Epithelial cell of esophagus (primary cell): Measurements from ENCODE around the gene WNT8A.

Experiments used
- DNase-seq: peaks from one replicate; pipeline ENCODE4 v3.0.0; 2010; ENCODE audit warnings: low read depth
- H3K4me3 ChIP-seq: 2 replicates; pipeline ENCODE4 v1.5.1; 2011; ENCODE audit warnings: mild to moderate bottlenecking, low read length, control low read depth
- TF ChIP-seq, protein P1 (sequence below): IDR thresholded peaks from 2 replicates; pipeline ENCODE4 v1.5.1; 2011; ENCODE audit warnings: low read depth, mild to moderate bottlenecking, low read length, control low read depth, inconsistent platforms; ENCODE audit not compliant: insufficient read depth; ENCODE audit errors: missing control alignments

The WNT8A gene

DNA sequence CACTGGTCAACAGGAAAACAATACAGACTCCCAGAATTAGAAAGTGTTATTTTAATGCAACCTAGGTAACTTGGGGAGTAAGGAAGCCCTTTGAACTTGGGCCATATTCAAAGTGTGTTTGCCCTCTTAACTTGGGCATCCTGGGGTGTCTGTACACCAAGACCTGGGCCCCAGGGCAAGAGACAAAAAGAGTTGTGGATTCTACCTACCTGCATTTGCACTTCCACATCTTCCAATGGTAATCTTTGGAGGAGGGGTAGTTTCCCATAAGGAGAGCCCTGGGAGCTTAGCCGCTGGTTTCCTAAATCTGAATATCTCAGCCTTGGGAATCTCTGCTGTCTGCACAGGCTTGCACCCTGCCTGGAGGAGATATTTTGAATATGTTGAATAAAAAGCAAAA lies 8.5 kb downstream of the WNT8A start:
- DNase-seq: no peak
- H3K4me3 ChIP-seq: no peak overlapping the region
- TF ChIP-seq, protein P1, sequence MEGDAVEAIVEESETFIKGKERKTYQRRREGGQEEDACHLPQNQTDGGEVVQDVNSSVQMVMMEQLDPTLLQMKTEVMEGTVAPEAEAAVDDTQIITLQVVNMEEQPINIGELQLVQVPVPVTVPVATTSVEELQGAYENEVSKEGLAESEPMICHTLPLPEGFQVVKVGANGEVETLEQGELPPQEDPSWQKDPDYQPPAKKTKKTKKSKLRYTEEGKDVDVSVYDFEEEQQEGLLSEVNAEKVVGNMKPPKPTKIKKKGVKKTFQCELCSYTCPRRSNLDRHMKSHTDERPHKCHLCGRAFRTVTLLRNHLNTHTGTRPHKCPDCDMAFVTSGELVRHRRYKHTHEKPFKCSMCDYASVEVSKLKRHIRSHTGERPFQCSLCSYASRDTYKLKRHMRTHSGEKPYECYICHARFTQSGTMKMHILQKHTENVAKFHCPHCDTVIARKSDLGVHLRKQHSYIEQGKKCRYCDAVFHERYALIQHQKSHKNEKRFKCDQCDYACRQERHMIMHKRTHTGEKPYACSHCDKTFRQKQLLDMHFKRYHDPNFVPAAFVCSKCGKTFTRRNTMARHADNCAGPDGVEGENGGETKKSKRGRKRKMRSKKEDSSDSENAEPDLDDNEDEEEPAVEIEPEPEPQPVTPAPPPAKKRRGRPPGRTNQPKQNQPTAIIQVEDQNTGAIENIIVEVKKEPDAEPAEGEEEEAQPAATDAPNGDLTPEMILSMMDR: no peak

DNA sequence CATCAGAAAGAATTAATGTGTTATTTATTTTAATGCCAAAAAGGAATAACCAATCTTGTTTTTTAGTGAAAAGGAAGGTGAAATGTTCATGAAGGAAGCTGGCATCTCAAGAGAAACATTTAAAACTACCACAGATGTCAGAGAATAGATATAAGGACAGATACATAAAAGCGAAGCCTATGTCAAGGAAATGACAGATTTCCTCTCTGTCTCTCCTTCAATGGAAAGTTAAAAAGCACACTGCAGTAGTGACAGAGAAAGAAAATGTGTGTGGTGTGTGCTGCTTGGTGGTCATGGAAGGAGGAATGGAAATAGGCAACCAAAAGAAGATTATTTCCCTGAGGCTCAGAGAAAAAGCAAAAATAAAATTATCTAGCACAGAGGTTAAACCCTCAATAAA lies 9.2 kb downstream of the WNT8A start:
- no peak overlapping the region for H3K4me3 ChIP-seq
- DNase-seq: no peak
- TF ChIP-seq, protein P1: no peak

DNA sequence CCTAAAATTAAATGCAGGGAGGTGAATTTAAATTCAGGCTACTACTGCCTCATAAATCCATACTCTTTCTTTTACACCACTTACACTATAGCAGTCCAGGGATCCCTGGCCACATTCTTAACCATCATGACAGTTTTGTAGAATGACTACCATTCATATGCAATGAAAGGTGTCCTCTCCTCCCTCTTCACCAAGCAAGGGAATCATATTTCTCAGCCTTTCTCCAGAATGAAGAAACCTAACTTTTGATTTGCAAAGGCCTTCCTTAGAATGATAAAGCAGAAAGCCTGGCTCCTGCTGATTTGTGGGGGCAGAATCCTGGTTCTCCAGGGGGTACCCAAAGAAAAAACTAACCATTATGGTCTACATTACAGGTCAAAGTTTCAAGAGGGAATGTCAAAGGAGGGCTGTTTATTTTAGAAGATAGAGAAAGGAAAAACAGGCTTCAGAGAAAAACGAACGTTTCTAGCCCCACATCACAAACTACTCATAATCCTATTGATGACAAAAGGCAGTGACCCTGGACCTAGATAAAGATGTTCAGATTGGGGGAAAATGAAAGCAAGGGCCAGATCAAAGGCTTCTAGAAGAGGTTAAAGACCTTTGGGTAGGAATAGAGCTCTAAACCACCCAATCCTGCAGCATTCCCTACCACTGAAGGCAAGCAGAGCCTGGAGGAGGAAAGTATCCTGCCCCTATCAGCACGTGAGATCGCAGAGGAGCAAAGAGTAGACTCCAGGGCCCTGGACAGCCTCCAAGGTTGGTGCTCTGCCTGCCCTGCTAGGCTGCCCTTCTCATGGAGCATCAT lies 11.5 kb downstream of the WNT8A start:
- DNase-seq: no peak
- TF ChIP-seq, protein P1: no peak
- no peak overlapping the region for H3K4me3 ChIP-seq

DNA sequence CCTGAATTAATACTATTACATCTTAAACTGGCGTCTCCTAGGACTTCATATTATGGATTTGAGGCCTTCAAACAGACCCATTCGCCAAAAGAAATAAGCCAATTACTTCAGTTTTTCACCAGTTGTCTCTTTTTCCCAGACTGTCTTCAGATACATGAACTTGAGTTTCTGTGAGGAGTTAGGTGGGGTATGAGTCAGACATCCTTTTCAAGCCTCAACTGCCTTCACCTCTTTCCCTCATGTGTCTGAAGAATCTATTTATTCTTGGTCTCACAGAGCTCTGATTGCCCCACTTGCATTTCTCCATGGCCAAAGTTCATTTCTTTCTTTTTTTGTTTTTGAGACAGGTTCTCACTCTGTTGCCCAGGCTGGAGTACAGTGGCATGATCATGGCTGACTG lies 12.5 kb downstream of the WNT8A start:
- peak; percentile 9 for DNase-seq
- H3K4me3 ChIP-seq: no peak overlapping the region
- TF ChIP-seq, protein P1: no peak

DNA sequence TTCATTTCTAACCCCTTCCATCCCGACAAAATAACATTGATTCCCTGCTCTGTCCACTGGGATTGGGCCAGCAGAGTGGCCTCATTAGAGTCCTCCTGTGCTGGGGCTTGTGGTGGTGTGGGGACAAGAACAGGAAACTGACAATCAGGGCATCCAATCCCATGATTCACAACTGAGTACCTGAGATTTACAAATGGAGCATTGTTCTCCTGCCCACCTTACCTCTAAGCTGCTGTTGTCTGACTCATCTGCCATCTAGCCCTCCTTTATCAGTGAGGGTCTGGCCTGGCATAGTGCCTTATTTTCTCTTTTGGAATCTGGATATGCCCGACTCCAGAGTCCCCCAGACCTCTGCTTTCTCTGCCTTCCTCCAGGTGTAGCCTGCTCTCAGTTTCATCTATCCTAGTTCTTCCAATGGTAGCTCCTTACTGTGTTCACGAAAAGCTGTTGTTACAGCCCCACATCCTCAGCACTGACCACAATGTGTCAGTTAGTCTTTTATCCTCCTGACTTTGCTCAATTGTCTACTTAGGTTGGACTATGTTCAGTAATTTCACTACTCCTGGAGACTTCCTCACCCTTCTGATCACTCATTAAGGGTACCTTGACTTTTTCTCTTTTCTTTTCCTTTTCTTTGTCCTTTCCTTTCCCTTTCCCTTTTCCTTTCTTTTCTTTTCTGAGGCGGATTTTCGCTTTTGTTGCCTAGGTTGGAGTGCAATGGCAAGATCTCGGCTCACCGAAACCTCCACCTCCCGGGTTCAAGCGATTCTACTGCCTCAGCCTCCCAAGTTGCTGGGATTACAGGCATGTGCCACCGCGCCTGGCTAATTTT lies 13.4 kb downstream of the WNT8A start:
- TF ChIP-seq, protein P1: no peak
- DNase-seq: peak; percentile 4
- H3K4me3 ChIP-seq: no peak overlapping the region

DNA sequence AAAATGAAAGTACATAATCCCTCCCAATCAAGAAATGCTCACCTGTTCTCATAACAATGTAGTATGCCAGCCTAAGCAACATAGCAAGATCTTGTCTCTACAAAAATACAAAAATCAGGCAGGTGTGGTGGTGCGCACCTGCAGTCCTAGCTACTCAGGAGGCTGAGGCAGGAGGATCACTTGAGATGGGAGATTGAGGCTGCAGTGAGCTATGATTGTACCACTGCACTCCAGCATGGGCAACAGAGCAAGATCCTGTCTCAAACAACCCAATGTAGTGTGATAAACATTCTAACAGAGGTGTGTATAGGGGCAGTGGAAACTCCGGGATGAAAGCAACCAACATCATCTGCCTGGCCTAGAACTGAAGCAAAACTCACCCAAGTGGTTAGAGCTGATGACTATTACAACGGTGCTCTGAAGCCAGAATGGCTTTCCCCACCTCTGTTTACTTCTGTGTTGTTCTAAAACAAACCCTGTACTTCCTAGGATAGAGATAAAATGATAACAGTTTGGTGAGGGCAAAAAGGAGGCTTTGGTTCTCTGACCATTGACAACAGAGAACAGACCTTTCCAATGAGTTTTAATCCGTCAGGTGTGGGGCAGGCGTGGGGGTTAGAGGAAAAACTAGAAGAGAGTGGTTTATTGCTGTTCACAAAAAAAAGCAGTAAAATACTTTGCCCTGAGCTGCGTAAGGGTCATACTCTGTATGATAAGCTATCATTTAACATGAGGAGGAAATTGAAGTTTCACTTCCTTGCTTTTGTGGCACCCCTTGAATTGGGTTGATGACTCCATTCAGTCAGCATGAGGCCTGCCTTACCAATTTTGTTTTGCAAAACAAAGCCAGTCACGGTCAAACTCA lies 18.9 kb downstream of the WNT8A start:
- DNase-seq: no peak
- TF ChIP-seq, protein P1: no peak
- H3K4me3 ChIP-seq: no peak overlapping the region
